ENCODE data around the gene CYP4A22. TPM values are rescaled to one million over a fixed set of nuclear protein-coding genes. Genes with fewer than 3 reads are reported as not detected.

Gene CYP4A22
- total RNA-seq, 4 donors from 2014 or later: 0.47 to 0.88 TPM; not detected in 2

- DNase-seq: peak in 1 of 3 donors; percentile 29
- peaks cover 0 to 29% (median 2%) of the 10 kb centered on the region in 4 donors for H3K4me1 ChIP-seq
Measured at GRCh38 chr1:47188791-47189785, 51.8 kb downstream of the CYP4A22 start.

GRCh38 chr1:47189844-47190508, 52.7 kb downstream of the CYP4A22 start, which contains the start of gene PDZK1IP1:
Gene PDZK1IP1, minus strand, starts transcription at chr1:47190036. Its CDS starts 104 bp downstream, at chr1:47189932.
- Histone ChIP-seq H3K4me3 (peak within 1 kb of the TSS in 2 of 4 donors; percentile 8 to 53), H3K27me3 (no peaks in the 10 kb centered on the region), H3K36me3 (no peaks in the 10 kb centered on the region), H3K4me1 (peaks cover 0 to 29% (median 2%) of the 10 kb centered on the region in 4 donors), H3K27ac (peak within 1 kb of the TSS in 3 of 4 donors; percentile 56 to 73 (median 66)), H3K9me3 (no peaks in the 10 kb centered on the region)
- no peak for TF ChIP-seq CTCF (IDR thresholded peaks at IDR 0.05)
- TF ChIP-seq POLR2A (IDR thresholded peaks at IDR 0.05): peak in 1 of 2 donors; percentile 45
- DNase-seq: peak; percentile 32 to 88 (median 82)

More at GRCh38 chr1:47188791-47189785, 51.8 kb downstream of the CYP4A22 start:
- Histone ChIP-seq H3K27me3 (no peaks in the 10 kb centered on the region), H3K9me3 (no peaks in the 10 kb centered on the region), H3K36me3 (no peaks in the 10 kb centered on the region), H3K4me3 (peak overlapping the region in 2 of 4 donors; percentile 8 to 53), H3K27ac (peak overlapping the region in 3 of 4 donors; percentile 56 to 73 (median 66))
- TF ChIP-seq CTCF (IDR thresholded peaks at IDR 0.05) (no peak), POLR2A (IDR thresholded peaks at IDR 0.05) (no peak)

GRCh38 chr1:47190509-47190855, 53.2 kb downstream of the CYP4A22 start:
- no peaks in the 10 kb centered on the region for H3K9me3 ChIP-seq
- peak overlapping the region in 3 of 4 donors; percentile 56 to 73 (median 66) for H3K27ac ChIP-seq
- no peak overlapping the region for H3K4me3 ChIP-seq
- no peaks in the 10 kb centered on the region for H3K36me3 ChIP-seq
- H3K27me3 ChIP-seq: no peaks in the 10 kb centered on the region
- H3K4me1 ChIP-seq: peaks cover 0 to 29% (median 2%) of the 10 kb centered on the region in 4 donors
- TF ChIP-seq CTCF (IDR thresholded peaks at IDR 0.05) (no peak), POLR2A (IDR thresholded peaks at IDR 0.05) (no peak)
- DNase-seq: no peak

- TF ChIP-seq CTCF (IDR thresholded peaks at IDR 0.05) (no peak), POLR2A (IDR thresholded peaks at IDR 0.05) (no peak)
- Histone ChIP-seq H3K36me3 (no peaks in the 10 kb centered on the region), H3K4me1 (peaks cover 0 to 29% (median 2%) of the 10 kb centered on the region in 4 donors), H3K27me3 (no peaks in the 10 kb centered on the region), H3K4me3 (no peak overlapping the region), H3K27ac (peak overlapping the region in 3 of 4 donors; percentile 56 to 73 (median 66)), H3K9me3 (no peaks in the 10 kb centered on the region)
- no peak for DNase-seq
Measured at GRCh38 chr1:47190857-47191256, 53.6 kb downstream of the CYP4A22 start.

- no peak for DNase-seq
- H3K27me3 ChIP-seq: no peaks in the 10 kb centered on the region
- TF ChIP-seq CTCF (IDR thresholded peaks at IDR 0.05) (no peak), POLR2A (IDR thresholded peaks at IDR 0.05) (no peak)
- peak overlapping the region in 3 of 4 donors; percentile 23 to 73 (median 48) for H3K27ac ChIP-seq
- H3K9me3 ChIP-seq: no peaks in the 10 kb centered on the region
- H3K4me1 ChIP-seq: peaks cover 0 to 29% (median 2%) of the 10 kb centered on the region in 4 donors
- no peak overlapping the region for H3K4me3 ChIP-seq
- no peaks in the 10 kb centered on the region for H3K36me3 ChIP-seq
Measured at GRCh38 chr1:47191940-47192457, 54.8 kb downstream of the CYP4A22 start.

All from Peyer's patch (tissue), 4 donors.